Astrocyte (in vitro differentiated cells and primary cell): ENCODE data around the gene SND1.

ENCODE experiments used
- EZH2 ChIP-seq: IDR thresholded peaks from 2 replicates; pipeline ENCODE4 v1.6.1; 2012; ENCODE audit warnings: mild to moderate bottlenecking, low read length, inconsistent platforms; ENCODE audit not compliant: insufficient read depth
- TF ChIP-seq, protein P1 (sequence below): IDR thresholded peaks from 2 replicates; pipeline ENCODE4 v1.5.1; 2011; ENCODE audit warnings: low read depth, mild to moderate bottlenecking, inconsistent platforms, low read length, moderate library complexity; ENCODE audit not compliant: insufficient read depth

DNA sequence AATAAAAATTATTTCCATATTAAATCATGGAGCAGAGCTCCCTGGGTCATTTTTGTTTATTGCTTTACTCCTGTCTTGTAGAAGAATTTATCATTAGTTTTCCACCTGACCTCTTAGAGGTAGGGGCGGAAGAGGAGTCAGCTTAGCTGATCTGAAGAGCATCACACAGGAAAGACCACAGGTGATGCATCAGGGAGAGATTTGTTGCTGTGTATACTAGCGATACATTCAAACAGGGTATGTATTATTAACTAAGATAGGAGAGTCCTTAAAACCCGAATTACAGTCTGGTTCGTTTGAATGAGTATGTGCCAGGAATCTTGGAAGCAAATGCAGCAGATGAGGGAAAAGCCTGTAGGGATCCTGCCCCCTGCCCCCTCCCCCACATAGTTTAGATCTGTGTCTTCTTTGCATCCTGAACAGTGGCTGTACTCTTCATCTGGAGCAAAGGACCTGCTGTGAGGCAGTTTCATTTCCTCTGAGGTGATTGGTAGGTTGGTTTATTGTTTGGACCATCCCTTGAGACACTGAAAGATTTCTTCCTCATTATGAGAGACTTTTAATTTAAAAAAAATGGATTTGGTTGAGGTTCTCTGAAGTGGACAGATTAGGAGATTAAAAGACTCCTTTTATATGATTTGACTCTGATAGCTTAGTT lies 177.0 kb downstream of the SND1 start:
- TF ChIP-seq, protein P1, sequence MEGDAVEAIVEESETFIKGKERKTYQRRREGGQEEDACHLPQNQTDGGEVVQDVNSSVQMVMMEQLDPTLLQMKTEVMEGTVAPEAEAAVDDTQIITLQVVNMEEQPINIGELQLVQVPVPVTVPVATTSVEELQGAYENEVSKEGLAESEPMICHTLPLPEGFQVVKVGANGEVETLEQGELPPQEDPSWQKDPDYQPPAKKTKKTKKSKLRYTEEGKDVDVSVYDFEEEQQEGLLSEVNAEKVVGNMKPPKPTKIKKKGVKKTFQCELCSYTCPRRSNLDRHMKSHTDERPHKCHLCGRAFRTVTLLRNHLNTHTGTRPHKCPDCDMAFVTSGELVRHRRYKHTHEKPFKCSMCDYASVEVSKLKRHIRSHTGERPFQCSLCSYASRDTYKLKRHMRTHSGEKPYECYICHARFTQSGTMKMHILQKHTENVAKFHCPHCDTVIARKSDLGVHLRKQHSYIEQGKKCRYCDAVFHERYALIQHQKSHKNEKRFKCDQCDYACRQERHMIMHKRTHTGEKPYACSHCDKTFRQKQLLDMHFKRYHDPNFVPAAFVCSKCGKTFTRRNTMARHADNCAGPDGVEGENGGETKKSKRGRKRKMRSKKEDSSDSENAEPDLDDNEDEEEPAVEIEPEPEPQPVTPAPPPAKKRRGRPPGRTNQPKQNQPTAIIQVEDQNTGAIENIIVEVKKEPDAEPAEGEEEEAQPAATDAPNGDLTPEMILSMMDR: no peak
- no peak for TF ChIP-seq EZH2
